ENCODE data around the gene LEMD1. TPM values are rescaled to one million over a fixed set of nuclear protein-coding genes. Genes with fewer than 3 reads are reported as not detected.

The LEMD1 gene
- total RNA-seq, 1 donor from 2014 or later = not detected

DNA sequence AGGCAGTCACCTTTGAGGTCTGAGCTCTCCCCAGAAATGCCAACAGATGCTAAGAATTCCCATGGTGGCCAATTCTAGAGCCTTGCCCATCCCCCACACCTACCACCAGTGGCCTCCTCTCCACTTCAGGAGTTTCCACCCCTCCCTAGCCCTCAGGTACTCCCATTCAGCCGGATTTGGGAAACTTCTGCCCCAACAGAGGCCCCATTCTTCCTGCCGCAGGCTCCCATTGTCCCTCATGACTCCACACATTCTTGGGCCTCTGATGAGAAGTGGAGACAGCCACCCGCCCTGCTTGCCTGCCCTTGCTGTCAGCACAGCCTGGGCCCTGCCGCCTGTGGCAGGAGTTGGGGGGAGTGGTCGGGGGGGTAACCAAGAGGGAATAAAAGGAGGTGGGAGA is 29.3 kb upstream of the LEMD1 start:
- H3K27ac ChIP-seq = no peak overlapping the region
- H3K9me3 ChIP-seq = no peaks in the 10 kb centered on the region
- H3K27me3 ChIP-seq = peaks cover 14% of the 10 kb centered on the region
- no peak for TF ChIP-seq CTCF (IDR thresholded peaks at IDR 0.05)
- no peak for TF ChIP-seq POLR2A (IDR thresholded peaks at IDR 0.05)
- TF ChIP-seq POLR2AphosphoS5 (IDR thresholded peaks at IDR 0.05; ENCODE audit: insufficient read depth in 1 of 2, low read depth in 1 of 2) = no peak
- H3K36me3 ChIP-seq = no peaks in the 10 kb centered on the region
- H3K4me1 ChIP-seq = peaks cover 21% of the 10 kb centered on the region
- intact Hi-C loops (cut with DNase I) = no loop called here
- no peak overlapping the region for H3K4me3 ChIP-seq
- no peak for DNase-seq (ENCODE audit: extremely low spot score in 2 of 2)

DNA sequence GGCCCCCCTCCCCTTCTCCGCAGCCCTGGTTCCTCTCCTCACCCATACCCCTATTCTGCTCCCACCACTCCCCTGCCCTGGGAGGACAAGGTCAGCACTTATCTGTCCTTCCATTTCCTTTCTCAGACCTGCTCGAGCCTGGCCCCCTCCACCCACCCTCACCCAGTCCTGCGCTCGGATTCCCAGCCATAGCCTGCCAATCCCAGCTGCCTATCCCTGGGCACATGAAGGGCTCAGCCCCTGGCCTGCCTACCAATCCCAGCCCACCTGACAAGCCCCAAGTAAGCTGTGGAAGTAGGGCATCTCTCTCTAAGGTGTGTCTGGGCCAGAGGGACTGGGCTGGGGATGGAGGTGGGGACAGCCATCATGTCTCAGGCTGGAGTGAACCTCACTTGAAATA is 28.6 kb upstream of the LEMD1 start:
- TF ChIP-seq CTCF (IDR thresholded peaks at IDR 0.05) (no peak), POLR2AphosphoS5 (IDR thresholded peaks at IDR 0.05; ENCODE audit: insufficient read depth in 1 of 2, low read depth in 1 of 2) (no peak), POLR2A (IDR thresholded peaks at IDR 0.05) (no peak)
- H3K4me1 ChIP-seq = peaks cover 14% of the 10 kb centered on the region
- no peak overlapping the region for H3K4me3 ChIP-seq
- H3K27me3 ChIP-seq = peaks cover 6% of the 10 kb centered on the region
- no peaks in the 10 kb centered on the region for H3K9me3 ChIP-seq
- no peaks in the 10 kb centered on the region for H3K36me3 ChIP-seq
- intact Hi-C loops (cut with DNase I) = no loop called here
- no peak overlapping the region for H3K27ac ChIP-seq
- no peak for DNase-seq (ENCODE audit: extremely low spot score in 2 of 2)

DNA sequence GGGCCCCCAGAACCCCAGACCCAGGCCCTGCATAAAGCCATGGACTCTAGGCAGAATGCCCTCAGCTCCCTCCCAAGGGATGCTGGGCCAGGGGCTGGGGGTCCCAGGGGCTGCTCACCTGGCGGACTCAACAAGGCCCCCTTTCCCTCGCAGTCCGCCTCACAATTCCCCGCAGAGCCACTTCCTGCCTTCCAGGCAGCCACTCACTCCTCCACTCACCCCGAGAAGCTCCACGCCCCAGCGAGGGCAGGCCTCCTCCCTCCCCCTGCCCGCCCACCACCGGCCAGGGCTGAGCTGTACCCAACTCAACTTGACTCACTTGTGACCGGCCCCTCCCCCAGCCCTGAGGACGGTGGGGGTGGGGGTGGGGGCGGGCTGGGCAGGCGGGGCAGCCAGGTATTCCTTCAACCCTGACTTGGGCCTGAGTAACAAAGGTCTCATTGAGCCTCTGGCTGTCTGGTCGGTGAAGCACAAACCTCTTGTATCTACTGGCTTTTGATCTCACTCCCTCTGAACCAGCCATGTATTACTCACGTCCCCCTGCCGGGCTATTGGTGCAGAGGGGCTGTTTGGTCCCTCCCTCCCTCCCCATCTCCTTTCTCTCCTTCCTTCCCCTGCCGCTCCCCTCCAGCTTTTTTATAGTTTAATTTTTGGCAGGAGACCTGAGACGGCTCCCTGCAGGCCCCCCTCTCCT is 28.0 kb upstream of the LEMD1 start:
- Histone ChIP-seq H3K4me3 (peak overlapping the region in 1 of 2 donors; percentile 22), H3K4me1 (peaks cover 13% of the 10 kb centered on the region), H3K27ac (no peak overlapping the region), H3K27me3 (peaks cover under 1% of the 10 kb centered on the region), H3K9me3 (no peaks in the 10 kb centered on the region), H3K36me3 (no peaks in the 10 kb centered on the region)
- TF ChIP-seq POLR2A (IDR thresholded peaks at IDR 0.05) (no peak), CTCF (IDR thresholded peaks at IDR 0.05) (no peak), POLR2AphosphoS5 (IDR thresholded peaks at IDR 0.05; ENCODE audit: insufficient read depth in 1 of 2, low read depth in 1 of 2) (no peak)
- intact Hi-C loops (cut with DNase I) = no loop called here
- DNase-seq (ENCODE audit: extremely low spot score in 2 of 2) = no peak

- H3K27me3 ChIP-seq = no peaks in the 10 kb centered on the region
These were observed 27.4 kb upstream of the LEMD1 start for GRCh38 chr1:205449254-205449749.

More at GRCh38 chr1:205449254-205449749, 27.4 kb upstream of the LEMD1 start:
- Histone ChIP-seq H3K4me3 (peak overlapping the region in 1 of 2 donors; percentile 22), H3K27ac (no peak overlapping the region), H3K4me1 (peaks cover 13% of the 10 kb centered on the region), H3K36me3 (no peaks in the 10 kb centered on the region), H3K9me3 (no peaks in the 10 kb centered on the region)
- TF ChIP-seq CTCF (IDR thresholded peaks at IDR 0.05) (no peak), POLR2A (IDR thresholded peaks at IDR 0.05) (no peak), POLR2AphosphoS5 (IDR thresholded peaks at IDR 0.05; ENCODE audit: insufficient read depth in 1 of 2, low read depth in 1 of 2) (no peak)
- intact Hi-C loops (cut with DNase I) = no loop called here
- no peak for DNase-seq (ENCODE audit: extremely low spot score in 2 of 2)

Data from vagina (tissue), 2 donors.